Panc1 (cell line): Measurements from ENCODE around the gene LANCL1. TPM values are rescaled to one million over a fixed set of nuclear protein-coding genes. Genes with fewer than 3 reads are reported as not detected.

Source experiments
- ATAC-seq: fragments of 200-7000 bp; cut with Tn5 transposase; 2 replicates; pipeline ENCODE4 v1.9.1; 2020; ENCODE audit warnings: mild to moderate bottlenecking, moderate library complexity
- BruUV-seq: library from RNA; stranded (reverse); fragments of 400-500 nt; replicated peaks from 2 replicates; lab custom pipeline; 2021; lab: Mats Ljungman, UMichigan
- CTCF ChIA-PET: fragments of 300-600 bp; sonication (Branson Sonifier 250); formaldehyde crosslinking; loops from one replicate; lab custom pipeline; 2022; ENCODE audit warnings: antibody characterized with exemption; lab: Charles Lee
- POLR2A ChIA-PET: fragments of 300-600 bp; sonication (Branson Sonifier 250); formaldehyde crosslinking; loops from one replicate; lab custom pipeline; 2022; ENCODE audit warnings: antibody characterized with exemption; lab: Charles Lee
- DNase-seq: peaks from one replicate; pipeline ENCODE4 v3.0.0-alpha.2; 2010; ENCODE audit warnings: low read depth, low spot score
- H3K27ac ChIP-seq: 2 replicates; pipeline ENCODE4 v1.5.1; 2011; ENCODE audit warnings: mild to moderate bottlenecking, low read length, inconsistent platforms
- H3K27me3 ChIP-seq: fragments of 200-500 bp; sonication (Bioruptor generic); 2 replicates; pipeline ENCODE4 v1.6.0; 2014; ENCODE audit warnings: low read length, inconsistent platforms; ENCODE audit not compliant: control insufficient read depth, insufficient read depth
- H3K36me3 ChIP-seq: fragments of 200-500 bp; sonication (Bioruptor generic); 2 replicates; pipeline ENCODE4 v1.5.1; 2014; ENCODE audit warnings: inconsistent platforms, mild to moderate bottlenecking, low read length, moderate library complexity; ENCODE audit not compliant: control insufficient read depth, insufficient read depth
- H3K4me1 ChIP-seq: 2 replicates; pipeline ENCODE4 v1.5.1; 2011; ENCODE audit warnings: inconsistent platforms, mild to moderate bottlenecking, low read length, moderate library complexity; ENCODE audit not compliant: control insufficient read depth, insufficient read depth
- H3K4me3 ChIP-seq, 2 experiments: 2 replicates each; pipeline ENCODE4 v1.5.1; 2011 to 2012; ENCODE audit warnings: low read depth in 2 of 2, low read length in 2 of 2, mild to moderate bottlenecking in 2 of 2, inconsistent platforms in 1 of 2, moderate library complexity in 1 of 2
- H3K9me3 ChIP-seq: fragments of 200-500 bp; sonication (Bioruptor generic); 2 replicates; pipeline ENCODE4 v1.5.1; 2014; ENCODE audit warnings: low read depth, mild to moderate bottlenecking, inconsistent platforms, low read length, moderate library complexity; ENCODE audit not compliant: control insufficient read depth, insufficient read depth
- CTCF ChIP-seq: fragments of 450-650 bp; IDR thresholded peaks from 2 replicates; pipeline ENCODE4 v1.5.1; 2017; ENCODE audit warnings: mild to moderate bottlenecking
- POLR2AphosphoS5 ChIP-seq: IDR thresholded peaks from 2 replicates; pipeline ENCODE4 v1.6.1; 2012; ENCODE audit warnings: mild to moderate bottlenecking, low read depth, low read length, moderate library complexity
- REST ChIP-seq, 2 experiments: IDR thresholded peaks; 2 replicates each; pipeline ENCODE4 v1.6.1; 2011 to 2012; ENCODE audit warnings: low read depth in 2 of 2, control low read depth in 1 of 2, low read length in 1 of 2, mild to moderate bottlenecking in 1 of 2, moderate library complexity in 1 of 2; ENCODE audit not compliant: insufficient read depth in 1 of 2
- SIN3A ChIP-seq: IDR thresholded peaks from 2 replicates; pipeline ENCODE4 v1.6.1; 2012; ENCODE audit warnings: low read depth, mild to moderate bottlenecking, low read length, moderate library complexity, borderline replicate concordance; ENCODE audit not compliant: insufficient read depth
- TCF7L2 ChIP-seq: IDR thresholded peaks from 2 replicates; pipeline ENCODE4 v1.6.1; 2011; ENCODE audit warnings: mild to moderate bottlenecking, low read depth, low read length, inconsistent platforms
- in situ Hi-C: cut with HindIII; loops from 2 replicates; pipeline ENCODE4 v1.10.0; 2016; ENCODE audit warnings: low sequenced_read_pairs, low pct_unique_long_range_greater_than_20kb
- intact Hi-C: fragments of 100-400 bp; cut with micrococcal nuclease; formaldehyde crosslinking; loops from one replicate; pipeline ENCODE4 v1.10.0; 2022; ENCODE audit not compliant: unreplicated experiment
- total RNA-seq: library from RNA; stranded (reverse); gene quantifications from one replicate; pipeline ENCODE4 v1.2.1, GENCODE V29; 2021; ENCODE audit not compliant: unreplicated experiment

Gene LANCL1
- total RNA-seq, 1 experiment from 2014 or later: 42.8 TPM

- ATAC-seq (no peak), DNase-seq (no peak)
- CTCF ChIA-PET: interaction anchor here (0.6 to 0.8 kb wide), 2 partner anchors 27 to 151 kb away, joined by 3 to 5 read pairs; no protein-coding TSS in a partner anchor
- in situ Hi-C loops (no loop called here), intact Hi-C loops (loop anchor here (1.0 kb wide), 1 partner anchor 151 kb away; no protein-coding TSS in a partner anchor)
- no peaks in the 10 kb centered on the region for H3K27me3 ChIP-seq
- BruUV-seq: no TSS peak
- POLR2A ChIA-PET: no interaction called here
- no peaks in the 10 kb centered on the region for H3K36me3 ChIP-seq
- no peak overlapping the region for H3K4me3 ChIP-seq
- H3K4me1 ChIP-seq: no peaks in the 10 kb centered on the region
- H3K27ac ChIP-seq: no peak overlapping the region
- no peaks in the 10 kb centered on the region for H3K9me3 ChIP-seq
- TF ChIP-seq TCF7L2 (no peak), CTCF (peak; percentile 45; the same call in 1 of the 2 replicates), POLR2AphosphoS5 (no peak)
Measured at GRCh38 chr2:210399440-210400041, 77.0 kb downstream of the LANCL1 start.

GRCh38 chr2:210392469-210392881 is 84.1 kb downstream of the LANCL1 start:
- ChIA-PET CTCF (no interaction called here), POLR2A (no interaction called here)
- no peak for ATAC-seq
- Histone ChIP-seq H3K27ac (no peak overlapping the region), H3K4me3 (no peak overlapping the region), H3K4me1 (no peaks in the 10 kb centered on the region), H3K9me3 (no peaks in the 10 kb centered on the region), H3K36me3 (no peaks in the 10 kb centered on the region), H3K27me3 (no peaks in the 10 kb centered on the region)
- BruUV-seq: no TSS peak
- in situ Hi-C loops (no loop called here), intact Hi-C loops (no loop called here)
- DNase-seq: no peak
- TF ChIP-seq CTCF (no peak), SIN3A (no peak), REST (IDR thresholded peaks at IDR 0.05; ENCODE audit: insufficient read depth in 1 of 2, low read depth in 2 of 2, low read length in 1 of 2) (no peak), TCF7L2 (no peak), POLR2AphosphoS5 (no peak)
